MM.1S (cell line): ENCODE data around the gene C14orf39.

Source experiments
- CTCF ChIP-seq: fragments of 300-600 bp; sonication (generic); IDR thresholded peaks from 2 replicates; pipeline ENCODE4 v1.5.1; 2016; ENCODE audit warnings: antibody characterized with exemption, low read length, mixed read lengths
- EZH2 ChIP-seq: fragments of 300-600 bp; sonication (generic); optimal IDR thresholded peaks from 2 replicates; pipeline ENCODE3; 2017; ENCODE audit warnings: low read depth, mild to moderate bottlenecking, antibody characterized with exemption, low read length, mixed read lengths

GRCh38 chr14:60482743-60483142 lies 3.1 kb downstream of the C14orf39 start:
- no peak for TF ChIP-seq CTCF
- no peak for TF ChIP-seq EZH2
